Activated CD4-positive, alpha-beta T cell treated with anti-CD3 and anti-CD28 coated beads, Interleukin-2, Interleukin-4, amounts not matched to agents 100 ng/mL and 50 ng/mL, durations not matched to agents 16 hours and 8 hours (primary cell): ENCODE results near the gene DHCR7.
A peak's percentile ranks its signal among the peaks of the same experiment; 100 is the strongest.
"Not testable (repeated sequence)": the region's sequence is repeated elsewhere in the genome, so short reads cannot be mapped to it uniquely, and the experiment has no call there.

ENCODE experiments used
- DNase-seq: peaks from one replicate; pipeline ENCODE4 v3.0.0-alpha.2; 2020; ENCODE audit warnings: low spot score

The DHCR7 gene

DNA sequence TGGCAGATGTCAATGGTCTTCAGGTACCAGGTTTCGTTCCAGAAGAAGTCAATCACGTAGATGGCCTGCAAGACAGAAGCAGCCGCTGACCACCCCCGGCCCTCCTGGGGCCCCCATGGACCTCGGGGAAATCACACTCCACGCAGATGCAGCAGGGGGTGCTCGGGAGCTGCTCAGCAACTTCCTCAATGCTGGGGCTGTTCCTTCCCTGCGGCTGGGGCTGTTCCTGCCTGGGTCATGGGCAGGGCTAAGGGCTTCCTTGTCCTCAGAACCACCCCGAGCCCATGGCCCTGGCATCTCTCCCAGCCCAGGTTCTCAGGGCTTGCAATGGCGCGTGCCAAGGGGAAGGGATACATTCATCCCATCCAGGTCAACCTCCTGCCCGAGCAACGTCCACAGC is 10.3 kb downstream of the DHCR7 start:
- no peak for DNase-seq

DNA sequence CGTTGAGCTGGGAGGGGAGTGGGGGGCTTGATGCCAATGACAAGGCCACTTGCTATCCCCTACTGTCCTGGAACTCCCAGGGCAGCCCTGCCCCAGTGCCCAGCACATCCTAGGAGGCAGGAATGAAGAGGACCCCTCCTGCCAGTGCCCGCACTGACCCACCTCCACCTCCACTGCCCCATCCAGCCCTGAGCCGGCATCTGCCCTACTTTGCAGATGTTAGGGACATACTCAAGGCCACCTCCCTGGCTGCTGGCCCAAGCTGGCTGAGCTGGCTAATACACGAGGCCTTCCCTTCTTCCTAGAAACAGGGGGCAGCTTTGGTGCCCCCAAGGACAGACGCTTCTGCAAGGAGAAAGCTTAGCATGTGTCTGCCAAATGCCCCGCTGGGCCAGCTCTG is 10.8 kb downstream of the DHCR7 start:
- DNase-seq, result no peak

DNA sequence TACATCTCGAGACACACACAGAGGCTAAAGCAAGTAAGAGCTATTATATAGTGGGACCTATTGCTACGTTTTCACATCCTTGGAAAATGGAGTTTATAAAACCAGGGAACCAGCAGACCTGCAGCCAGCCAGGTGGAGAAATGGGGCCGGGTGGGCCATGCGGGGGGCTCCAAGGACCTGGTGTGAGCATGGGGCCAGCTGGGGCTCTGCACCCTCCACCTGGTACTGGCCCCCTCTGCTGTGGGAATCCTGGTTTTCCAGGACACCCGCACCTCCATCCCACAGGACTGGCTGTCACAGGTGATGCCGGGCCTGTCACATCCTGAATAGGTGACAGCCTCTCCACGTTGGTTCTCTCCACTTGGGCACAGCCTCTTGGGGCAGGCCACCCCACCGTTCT is 11.3 kb downstream of the DHCR7 start:
- no peak for DNase-seq

DNA sequence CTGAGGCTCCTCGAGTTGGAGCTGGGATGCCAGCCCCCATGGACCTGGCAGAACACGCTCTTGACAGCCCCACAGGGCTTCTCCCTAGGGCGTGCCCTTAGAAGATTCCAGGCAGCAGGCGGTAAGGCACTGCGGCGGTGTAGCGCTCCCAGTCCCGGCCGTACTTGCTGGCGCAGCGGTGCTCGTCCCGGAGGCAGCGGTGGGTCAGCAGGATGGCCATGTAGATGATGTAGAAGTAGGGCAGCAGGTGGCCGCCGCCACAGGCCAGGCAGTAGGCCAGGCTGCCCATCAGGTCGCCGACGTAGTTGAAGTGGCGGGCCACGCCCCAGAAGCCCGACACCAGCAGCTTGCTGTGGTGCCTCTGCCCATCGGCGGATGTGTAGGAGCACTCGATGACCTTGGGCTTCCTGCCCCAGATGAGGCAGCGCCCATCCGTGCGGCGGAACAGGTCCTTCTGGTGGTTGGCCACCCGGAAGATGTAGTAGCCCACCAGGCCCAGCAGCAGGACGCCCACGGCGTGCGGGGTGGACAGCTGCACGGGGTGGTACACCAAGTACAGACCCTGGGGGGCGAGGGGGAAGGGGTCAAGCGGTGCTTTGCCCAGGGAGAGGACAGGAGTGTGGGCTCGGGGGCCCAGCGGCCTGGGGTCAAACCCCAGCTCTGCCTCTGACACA is 12.8 kb downstream of the DHCR7 start:
- no peak for DNase-seq

DNA sequence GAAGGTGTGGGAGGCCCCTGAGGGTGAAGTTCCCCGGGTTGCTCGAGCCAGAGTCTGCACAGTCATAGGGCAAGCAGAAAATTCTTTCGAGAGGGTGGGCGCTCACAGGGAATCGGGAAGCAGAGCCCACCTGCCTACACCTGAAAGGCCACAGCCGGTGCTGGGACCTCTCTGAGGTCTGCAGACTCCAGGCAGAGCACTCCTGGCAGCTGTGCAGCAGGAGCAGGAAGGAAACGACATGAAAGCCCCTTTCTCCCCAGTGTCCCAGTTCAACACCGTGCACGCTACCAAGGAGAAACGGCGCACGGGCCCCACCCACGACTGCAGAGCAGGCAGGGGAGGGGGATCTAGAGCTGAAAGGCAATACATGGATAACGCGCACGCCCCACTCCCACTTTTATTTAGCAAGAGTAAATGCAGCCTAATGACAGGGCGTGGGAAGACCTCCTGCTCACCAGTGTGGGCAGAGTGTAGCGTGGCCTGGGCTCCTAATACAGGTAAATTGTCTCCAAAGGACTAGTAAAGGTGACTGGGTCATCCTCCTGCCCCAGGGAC is 13.5 kb downstream of the DHCR7 start:
- DNase-seq, result no peak

DNA sequence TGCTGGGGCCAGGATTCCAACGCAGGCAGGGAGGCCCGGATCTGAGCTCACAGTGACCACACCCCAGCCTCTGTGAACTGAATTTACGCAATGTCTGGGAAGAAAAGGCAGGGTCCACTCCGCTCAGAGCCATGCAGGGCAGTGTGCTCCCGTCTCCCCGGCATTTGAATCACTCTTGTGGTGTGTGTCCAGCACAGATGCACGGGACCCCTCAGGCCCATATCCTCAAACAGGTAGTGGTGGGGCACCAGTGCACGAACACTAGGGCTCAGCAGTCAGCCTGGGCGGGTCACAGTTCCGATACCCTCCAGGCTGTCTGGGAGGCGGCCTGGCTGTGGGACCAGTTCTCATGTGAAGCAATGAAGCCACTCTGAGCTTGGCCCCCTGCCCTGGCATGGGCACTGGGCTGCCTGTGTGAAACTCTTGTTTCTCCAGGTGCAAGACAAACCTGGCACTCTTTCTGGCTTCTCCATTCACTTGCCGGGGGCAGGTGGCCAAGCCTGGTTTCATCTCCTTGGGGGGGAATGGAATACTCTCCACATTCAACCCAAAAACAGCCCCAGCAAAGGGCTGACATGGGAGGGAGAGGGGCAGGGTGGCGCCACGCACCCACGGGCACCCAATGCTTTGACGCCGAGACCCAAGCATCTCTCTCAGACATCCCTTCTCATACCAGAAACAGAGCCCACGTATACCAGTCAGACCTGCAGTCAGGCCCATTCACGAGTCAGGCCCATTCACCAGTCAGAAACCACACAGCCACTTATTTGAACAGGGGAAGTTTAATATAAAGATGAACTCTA is 14.3 kb downstream of the DHCR7 start:
- DNase-seq, result no peak

DNA sequence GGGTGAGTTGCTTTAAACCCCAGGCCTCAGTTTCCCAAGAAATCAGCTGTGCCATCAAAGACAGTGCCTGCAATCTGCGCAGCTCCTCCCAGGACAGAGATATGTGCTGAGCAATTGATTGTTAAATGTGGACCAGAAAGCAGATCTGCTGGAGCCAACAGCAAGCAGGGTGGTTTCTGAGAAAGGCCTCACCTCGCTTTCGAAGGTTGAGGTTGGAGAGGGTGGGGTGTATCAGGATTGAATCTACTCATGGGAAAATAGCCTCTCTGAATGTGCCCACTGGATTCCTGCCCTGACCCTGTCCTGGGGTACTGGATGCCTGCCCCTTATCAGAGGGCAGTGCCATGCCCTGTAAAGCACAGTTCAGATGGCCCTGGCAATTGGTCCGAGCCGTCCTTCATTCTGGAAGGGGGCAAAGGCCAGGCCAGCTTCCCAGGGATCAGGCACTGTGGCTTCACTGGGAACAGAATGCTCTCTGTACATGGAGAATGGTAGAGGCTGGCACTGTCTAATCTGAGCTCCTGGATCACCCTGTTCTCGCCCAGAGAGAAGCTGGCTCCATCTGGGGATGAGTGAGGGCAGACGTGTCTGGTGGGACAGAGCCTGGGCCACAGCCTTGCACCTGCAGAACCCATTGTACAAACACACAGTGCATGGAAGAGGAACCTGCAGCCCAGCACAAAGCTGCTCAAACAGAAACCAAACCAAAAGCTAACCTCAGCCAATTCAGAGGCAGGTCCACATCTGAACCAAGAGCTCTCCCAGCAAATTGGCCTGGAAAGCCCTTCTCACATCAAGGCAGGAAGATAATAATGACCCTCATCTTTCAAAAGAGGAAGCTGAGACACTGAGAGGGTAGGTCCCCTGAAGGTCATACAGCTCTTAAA is 15.2 kb downstream of the DHCR7 start:
- no peak for DNase-seq

DNA sequence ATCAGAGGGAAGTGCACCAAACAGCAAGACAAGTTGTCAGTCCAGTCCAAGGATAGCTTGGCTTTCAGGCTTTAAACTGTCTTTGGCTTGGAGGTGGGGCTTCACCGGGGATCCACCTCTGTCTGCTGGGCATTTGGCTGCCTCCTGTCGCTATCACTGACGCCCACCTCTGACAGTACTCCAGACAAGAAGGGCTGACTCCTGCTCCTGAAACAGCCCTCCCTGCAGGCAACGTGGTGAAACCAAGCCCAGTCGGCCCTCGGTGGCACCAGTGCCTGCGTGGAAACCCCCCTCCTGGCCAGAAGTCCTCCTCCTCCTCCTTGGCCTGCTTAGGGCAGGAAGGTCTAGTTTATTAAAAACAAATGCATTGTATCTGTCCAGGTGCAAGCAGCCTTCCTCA is 16.9 kb downstream of the DHCR7 start:
- no peak for DNase-seq

DNA sequence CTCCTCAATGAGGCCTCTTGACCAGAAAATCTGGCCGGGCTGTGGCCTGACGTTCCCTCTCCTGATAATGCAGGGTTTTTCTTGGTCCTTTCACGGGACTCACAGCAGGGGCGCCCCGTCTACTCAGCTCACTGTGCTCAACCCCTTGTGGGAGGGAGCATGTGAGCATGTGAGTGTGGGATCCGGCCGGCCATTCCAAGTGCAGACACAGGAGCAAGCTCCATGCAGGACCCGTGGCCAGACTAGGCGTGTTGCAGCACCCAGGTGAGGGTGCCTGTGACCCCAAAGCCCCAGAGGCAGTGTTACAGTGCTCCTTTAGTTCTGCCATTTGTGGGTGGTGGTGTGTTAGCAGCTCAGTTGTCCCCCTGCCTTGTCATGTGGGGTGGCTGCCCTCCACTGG is 18.0 kb downstream of the DHCR7 start:
- no peak for DNase-seq

DNA sequence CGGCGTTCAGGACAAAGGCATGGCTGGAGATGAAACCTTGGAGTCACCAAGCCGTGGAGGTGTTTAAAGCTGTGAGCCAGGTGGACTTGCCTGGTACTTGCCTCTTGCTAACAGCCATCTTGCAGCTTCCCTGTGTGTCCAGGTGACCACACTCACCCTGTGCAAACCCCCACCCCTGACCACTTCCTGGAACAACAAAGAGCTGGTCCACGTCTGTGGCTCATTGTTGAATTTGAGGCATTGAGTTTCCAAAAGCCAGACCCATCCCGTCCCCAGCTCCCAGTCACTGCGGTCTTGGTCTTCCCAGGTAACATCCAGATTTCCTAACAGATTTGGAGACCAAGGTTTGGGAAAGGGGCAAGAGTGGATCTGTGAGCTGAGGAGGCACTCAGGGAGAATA is 18.5 kb downstream of the DHCR7 start:
- DNase-seq, result no peak

DNA sequence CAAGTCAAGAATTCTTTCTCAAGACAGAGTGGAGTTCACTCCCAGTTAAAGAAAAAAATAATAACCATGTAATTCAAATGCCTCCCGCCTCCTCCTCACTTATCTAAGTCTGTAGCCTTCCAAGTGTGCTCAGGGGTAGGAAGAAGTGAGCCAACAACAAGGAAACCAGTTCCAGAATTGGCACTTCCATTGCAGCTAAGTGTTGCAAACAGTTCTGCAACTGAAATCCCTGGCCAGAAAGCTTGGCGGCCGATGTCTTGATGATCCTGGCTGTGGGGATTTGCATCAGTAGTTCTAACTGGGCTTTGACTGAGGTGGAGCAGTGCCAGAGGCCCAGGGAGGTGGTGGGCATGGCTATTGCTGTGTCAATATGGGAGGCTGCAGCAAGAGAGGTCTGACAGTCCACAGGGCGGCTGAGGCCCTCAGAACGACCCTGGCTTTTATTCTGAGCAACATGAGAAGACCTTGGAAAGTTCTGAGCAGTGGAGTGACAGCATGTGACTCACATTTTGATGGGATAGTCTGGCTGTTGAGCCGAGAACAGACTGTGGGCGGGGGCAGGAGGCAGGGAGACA is 19.2 kb downstream of the DHCR7 start:
- no peak for DNase-seq

DNA sequence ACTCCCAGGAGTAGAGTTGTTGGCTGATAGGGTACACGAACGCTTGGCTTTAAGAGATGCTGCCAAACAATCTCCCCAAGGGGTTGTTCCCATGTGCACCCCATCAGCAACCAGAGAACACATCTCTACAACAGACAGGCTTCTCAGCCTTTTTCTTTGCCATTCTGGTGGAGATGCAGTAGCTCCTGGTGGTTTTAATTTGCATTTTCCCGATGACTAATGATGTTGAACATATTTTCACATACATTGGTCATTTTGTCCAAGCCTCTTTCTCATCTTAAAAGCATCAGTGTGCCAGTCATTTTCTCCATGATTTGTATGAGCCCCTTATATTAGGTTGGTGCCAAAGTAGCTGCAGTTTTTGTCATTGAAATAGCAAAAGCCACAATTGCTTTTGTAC is 21.8 kb downstream of the DHCR7 start:
- DNase-seq, result no peak

DNA sequence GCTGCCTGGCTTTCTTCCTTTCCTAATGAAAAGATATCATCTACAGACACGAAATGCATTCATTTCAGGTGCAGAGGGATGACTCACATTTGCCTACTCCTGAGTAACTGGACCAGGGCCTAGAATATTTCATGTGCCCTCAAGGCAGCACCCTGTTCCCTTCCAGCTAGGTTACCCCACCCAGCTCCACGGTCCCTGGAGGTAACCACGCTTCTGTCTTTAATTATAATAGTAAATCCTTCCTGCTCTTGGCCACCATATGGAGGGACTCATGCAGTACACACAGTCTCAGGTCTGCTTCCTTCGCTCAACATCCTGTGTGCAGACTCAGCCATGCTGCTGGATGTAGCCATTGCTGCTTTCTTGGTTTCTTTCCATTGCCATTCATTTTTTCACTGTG is 22.3 kb downstream of the DHCR7 start:
- DNase-seq, result no peak

DNA sequence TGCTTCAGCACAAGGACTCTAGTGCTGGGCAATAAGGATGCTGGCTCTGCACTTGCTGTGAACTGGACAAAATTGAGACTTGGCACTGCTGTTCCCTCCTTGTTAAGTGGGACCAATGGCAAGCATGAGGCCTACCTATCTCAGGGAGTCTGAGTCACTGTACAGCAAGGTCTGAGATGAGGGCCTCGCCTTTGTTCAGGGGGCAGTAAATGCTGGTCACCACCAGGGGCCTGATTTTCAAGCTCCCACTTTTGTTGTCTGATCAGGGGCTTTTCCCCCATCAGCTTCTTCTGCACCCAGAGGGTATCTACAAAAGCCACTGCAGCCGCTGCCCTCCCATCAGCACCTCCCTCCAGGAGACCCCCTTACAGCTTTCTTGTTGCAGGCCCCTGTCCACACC is 22.8 kb downstream of the DHCR7 start:
- no peak for DNase-seq

DNA sequence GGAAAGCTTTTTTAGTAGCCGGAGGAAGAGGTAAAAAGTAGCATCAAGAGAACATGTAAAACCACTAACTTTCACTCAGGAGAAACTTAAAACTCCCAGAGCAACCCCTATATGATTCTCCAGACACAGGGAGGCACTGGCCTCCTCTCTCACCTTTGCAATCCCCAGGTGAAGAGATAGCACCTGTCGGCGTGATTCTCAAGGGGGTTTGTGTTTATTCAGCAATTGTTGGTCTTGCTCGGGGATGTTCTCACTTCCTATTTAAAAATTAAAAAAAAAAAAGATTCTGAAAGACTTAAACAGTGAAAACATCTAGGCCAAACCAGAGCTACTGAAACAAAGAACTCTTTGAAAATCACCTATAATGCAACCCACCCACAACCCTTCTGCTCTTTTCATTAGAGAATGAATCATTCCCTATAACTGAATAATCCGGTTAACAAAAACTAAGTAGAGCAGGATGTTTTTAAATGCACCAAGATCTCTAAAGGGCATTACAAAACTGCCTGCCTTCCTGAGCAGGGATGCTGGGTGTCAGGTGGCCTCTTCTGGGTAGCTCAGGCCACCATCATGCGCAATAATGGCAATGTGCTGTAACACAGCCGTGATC is 24.9 kb downstream of the DHCR7 start:
- DNase-seq, result no peak

DNA sequence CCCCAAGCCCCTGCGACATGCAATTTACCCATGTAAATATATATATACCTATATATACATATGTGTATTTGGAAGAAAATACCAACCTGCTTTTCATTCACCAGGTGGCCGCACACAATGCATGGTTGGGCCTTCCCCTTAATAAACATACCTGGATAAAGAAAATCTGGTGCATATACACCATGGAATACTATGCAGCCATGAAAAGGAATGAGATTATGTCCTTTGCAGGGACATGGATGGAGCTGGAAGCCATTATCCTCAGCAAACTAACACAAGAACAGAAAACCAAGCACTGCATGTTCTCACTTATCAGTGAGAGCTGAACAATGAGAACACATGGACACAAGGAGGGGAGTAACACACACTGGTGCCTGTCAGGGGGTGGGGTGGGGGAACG is 25.9 kb downstream of the DHCR7 start:
- not testable (repeated sequence) for DNase-seq

DNA sequence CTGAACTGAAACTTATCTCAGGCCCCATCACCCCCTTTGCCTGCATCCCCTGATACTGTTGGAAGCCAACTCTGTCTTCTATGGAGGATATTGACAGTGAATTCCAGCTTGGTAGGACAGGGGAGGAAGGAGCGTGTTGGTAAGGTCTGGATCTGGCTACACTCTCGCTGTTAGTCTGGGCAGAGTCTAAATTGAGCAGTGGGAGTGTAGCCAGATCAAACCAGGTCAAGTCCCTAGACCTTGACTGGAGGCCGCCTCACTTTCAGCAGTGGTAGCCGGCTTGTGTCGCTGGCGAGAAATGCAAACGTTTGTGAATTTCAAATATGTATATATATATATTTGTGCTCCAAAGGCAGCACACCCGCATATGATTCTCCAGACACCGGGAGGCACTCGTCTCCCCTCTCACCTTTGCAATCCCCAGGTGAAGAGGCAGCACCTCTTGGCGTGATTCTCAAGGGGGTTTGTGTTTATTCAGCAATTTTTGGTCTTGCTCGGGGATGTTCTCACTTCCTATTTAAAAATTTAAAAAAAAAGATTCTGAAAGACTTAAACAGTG is 26.7 kb downstream of the DHCR7 start:
- DNase-seq, result no peak

DNA sequence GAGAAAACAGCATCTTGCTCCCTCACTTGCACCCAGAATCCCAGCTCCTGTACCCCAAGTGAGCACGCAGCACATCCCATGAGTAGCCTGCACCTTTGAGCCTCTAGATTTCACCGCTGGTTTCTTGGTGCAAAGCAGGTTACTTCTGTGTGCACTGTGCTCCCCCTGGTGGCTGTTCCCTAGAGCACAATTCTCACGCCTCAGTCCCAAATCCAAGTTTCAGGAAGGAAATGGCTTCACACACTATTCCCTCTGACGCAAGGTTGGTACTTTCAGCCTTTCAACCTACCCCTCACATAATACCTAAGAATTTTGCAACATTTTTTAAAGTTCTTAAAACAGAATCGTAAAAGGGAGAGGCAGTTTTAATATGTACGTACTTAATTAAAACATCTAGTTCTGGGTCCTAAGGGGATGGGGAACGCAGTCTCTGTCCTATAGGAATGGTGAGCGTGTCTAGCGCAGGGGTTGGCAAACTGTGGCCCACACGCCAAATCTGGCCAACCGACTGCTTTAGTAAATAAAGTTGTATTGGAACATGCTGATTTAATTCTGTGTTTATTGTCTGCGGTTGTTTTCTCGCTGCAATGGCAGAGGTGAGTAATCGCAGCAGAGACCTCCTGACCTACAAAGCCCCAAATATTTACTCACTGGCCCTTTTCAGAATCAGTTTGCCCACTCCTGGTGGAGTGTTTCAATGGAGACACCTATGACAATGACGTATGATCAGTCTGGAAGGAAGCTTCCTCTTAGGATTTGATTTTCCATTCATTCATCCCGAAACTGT is 27.5 kb downstream of the DHCR7 start:
- DNase-seq, result peak; percentile 7

DNA sequence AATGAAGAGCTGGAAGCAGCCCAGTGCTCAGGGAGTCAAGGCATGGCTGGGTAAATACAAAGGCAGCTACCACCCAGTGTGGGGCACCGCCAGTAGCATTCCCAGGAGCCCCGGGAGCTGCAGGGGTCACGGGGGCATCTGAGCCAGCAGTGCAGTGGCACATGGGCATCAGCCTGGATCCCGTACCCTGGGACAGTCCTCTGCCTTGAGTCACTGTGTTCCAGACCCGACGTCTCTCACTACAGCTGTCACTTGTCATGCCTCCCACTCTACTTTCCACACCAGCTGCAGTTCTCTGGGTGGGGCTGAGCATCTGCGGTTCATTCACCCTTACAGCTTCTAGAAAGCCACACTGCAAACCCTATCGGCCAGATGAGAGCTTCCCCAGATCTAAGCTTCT is 29.6 kb downstream of the DHCR7 start:
- no peak for DNase-seq

DNA sequence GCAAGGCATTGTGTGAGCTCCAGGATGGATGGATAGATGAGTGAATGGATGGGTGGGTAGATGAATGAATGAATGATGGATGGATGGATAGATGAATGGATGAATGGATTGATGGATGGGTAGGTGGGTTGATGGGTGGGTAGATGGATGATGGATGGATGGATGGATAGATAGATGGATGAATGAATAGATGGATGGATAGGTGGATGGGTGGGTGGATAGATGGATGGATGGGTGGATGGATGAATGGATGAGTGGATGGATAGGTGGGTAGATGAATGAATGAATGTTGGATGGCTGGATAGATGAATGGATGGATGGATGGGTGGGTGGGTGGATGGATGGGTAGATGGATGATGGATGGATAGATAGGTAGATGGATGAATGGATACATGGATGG is 33.5 kb downstream of the DHCR7 start:
- DNase-seq, result no peak
